GM19372 (cell line): ENCODE results near the gene DHDH.

Experiments
- ATAC-seq: cut with Tn5 transposase; IDR thresholded peaks from one replicate; pipeline ENCODE4 v1.9.1; 2021; ENCODE audit warnings: mild to moderate bottlenecking, low read depth, moderate library complexity; ENCODE audit not compliant: unreplicated experiment

Gene DHDH

GRCh38 chr19:48946463-48947257 is 13.2 kb downstream of the DHDH start:
- no peak for ATAC-seq

- no peak for ATAC-seq
These were observed 13.7 kb downstream of the DHDH start for GRCh38 chr19:48947258-48947542.

- ATAC-seq: no peak
These were observed 16.7 kb downstream of the DHDH start for GRCh38 chr19:48950159-48950558.

DNA sequence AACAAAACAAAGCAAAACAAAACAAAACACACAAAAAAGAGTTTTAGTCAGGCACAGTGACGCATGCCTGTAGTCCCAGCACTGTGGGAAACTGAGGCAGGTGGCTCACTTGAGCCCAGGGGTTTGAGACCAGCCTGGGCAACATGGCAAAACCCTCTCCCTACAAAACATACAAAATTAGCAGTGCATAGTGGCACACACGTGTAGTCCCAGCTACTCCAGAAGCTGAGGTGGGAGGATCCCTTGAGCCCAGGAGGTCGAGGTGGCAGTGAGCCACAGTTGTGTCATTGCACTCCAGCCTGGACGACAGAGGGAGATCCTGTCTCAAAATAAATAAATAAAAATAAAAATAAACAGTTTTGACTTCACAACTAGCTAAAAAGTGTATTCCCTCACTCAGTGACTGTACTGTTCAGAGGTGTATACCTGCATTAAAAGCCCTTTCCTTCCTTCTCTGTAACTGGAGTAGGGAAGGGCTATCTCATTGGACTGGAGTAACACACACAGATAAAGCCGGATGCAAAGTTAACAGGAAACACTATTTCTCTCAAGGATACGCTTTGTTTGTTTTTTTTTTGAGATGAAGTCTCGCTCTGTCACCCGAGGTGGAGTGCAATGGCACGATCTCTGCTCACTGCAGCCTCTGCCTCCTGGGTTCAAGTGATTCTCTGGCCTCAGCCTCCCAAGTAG is 17.5 kb downstream of the DHDH start:
- ATAC-seq: no peak

DNA sequence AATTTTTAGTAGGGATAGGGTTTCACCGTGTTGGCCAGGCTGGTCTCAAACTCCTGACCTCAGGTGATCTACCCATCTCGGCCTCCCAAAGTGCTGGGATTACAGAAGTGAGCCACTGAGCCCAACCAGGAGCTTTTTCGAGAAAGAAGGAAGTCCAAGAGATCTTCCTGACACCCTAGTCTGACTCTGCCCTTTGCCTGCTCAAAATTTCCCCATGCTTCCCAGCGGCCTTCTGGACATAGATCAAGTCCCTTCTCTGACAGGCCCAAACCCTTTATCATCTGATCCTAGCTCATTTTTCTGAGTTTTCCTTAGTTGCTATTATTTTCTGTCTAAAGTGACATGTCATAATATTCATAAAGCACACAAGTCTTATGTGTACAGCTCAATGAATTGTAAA is 19.6 kb downstream of the DHDH start:
- ATAC-seq: no peak

GRCh38 chr19:48953990-48954594 is 20.6 kb downstream of the DHDH start:
- peak; percentile 12 for ATAC-seq

- ATAC-seq: peak; percentile 94
These were observed 21.3 kb downstream of the DHDH start, which contains the start of gene BAX for GRCh38 chr19:48954595-48955307. BAX (plus strand) TSS chr19:48954875; CDS start chr19:48954929, 54 bp downstream.

GRCh38 chr19:48955308-48955958 is 21.9 kb downstream of the DHDH start:
- ATAC-seq: no peak

DNA sequence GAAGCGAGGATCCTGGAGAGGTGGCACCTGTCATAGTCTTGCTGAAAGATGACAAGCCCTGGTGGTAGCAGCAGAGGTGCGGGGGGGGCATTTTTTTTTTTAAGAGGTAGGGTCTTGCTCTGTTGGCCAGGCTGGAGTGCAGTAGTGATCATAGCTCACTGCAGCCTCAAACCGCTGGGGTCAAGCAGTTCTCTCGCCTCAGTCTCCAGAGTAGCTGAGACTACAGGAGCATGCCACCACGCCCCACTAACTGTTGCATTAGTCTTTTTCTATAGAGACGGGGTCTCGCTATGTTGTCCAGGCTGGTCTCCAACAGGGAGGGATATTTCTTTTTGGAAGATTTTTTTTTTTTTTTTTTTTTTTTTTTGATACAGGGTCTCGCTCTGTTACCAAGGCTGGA is 24.5 kb downstream of the DHDH start:
- no peak for ATAC-seq

- ATAC-seq: no peak
These were observed 26.1 kb downstream of the DHDH start for GRCh38 chr19:48959341-48960239.

GRCh38 chr19:48961051-48961649 is 27.7 kb downstream of the DHDH start:
- no peak for ATAC-seq

GRCh38 chr19:48961673-48962028 is 28.2 kb downstream of the DHDH start:
- ATAC-seq: no peak

GRCh38 chr19:48962029-48962848 is 28.7 kb downstream of the DHDH start:
- no peak for ATAC-seq

- ATAC-seq: no peak
These were observed 29.3 kb downstream of the DHDH start for GRCh38 chr19:48962849-48963165.

GRCh38 chr19:48963371-48964204 is 30.1 kb downstream of the DHDH start:
- no peak for ATAC-seq

- no peak for ATAC-seq
These were observed 30.9 kb downstream of the DHDH start for GRCh38 chr19:48964205-48965039.
